Gastroesophageal sphincter (tissue), 4 donors: ENCODE measurements around the gene EML1. TPM values are rescaled to one million over a fixed set of nuclear protein-coding genes. Genes with fewer than 3 reads are reported as not detected.

Experiments used
- ATAC-seq: fragments of 150-250 bp; one replicate; pipeline ENCODE4 v1.9.1; 2016; ENCODE audit warnings: mild to moderate bottlenecking, moderate library complexity
- H3K27ac ChIP-seq, 4 donors: fragments of 200-600 bp; sonication (generic) in 3 of 4; 1 replicate in 3 of 4; 2 replicates in 1 of 4; pipeline ENCODE4 v1.5.1; 2016 to 2019
- H3K27me3 ChIP-seq: fragments of 200-600 bp; sonication (generic); one replicate; pipeline ENCODE4 v1.5.1; 2019
- H3K36me3 ChIP-seq, 2 donors: fragments of 200-600 bp; sonication (generic); one replicate each; pipeline ENCODE4 v1.5.1; 2019; ENCODE audit warnings: control low read depth in 1 of 2
- H3K4me1 ChIP-seq, 3 donors: fragments of 200-600 bp; sonication (generic); 1 replicate in 2 of 3; 2 replicates in 1 of 3; pipeline ENCODE4 v1.5.1; 2016 to 2019; ENCODE audit warnings: control low read depth in 2 of 3
- H3K4me3 ChIP-seq, 2 donors: fragments of 200-600 bp; sonication (generic); one replicate each; pipeline ENCODE4 v1.5.1; 2019; ENCODE audit warnings: mild to moderate bottlenecking in 1 of 2, moderate library complexity in 1 of 2
- H3K9me3 ChIP-seq, 3 donors: fragments of 200-600 bp; sonication (generic); one replicate each; pipeline ENCODE4 v1.5.1; 2017 to 2019; ENCODE audit warnings: control low read depth in 2 of 3
- CTCF ChIP-seq, 4 experiments: fragments of 200-600 bp in 2 of 4; fragments of 450-650 bp in 2 of 4; sonication (generic) in 1 of 4; IDR thresholded peaks; one replicate each; pipeline ENCODE4 v1.5.1; 2017 to 2019; ENCODE audit warnings: antibody characterized with exemption in 4 of 4, mild to moderate bottlenecking in 2 of 4, moderate library complexity in 2 of 4
- EP300 ChIP-seq: sonication (generic); formaldehyde crosslinking; IDR thresholded peaks from one replicate; pipeline ENCODE4 v1.6.1; 2017; ENCODE audit warnings: antibody characterized with exemption, mild to moderate bottlenecking
- POLR2A ChIP-seq, 2 donors: fragments of 450-650 bp; IDR thresholded peaks; one replicate each; pipeline ENCODE4 v1.6.1; 2017; ENCODE audit warnings: antibody characterized with exemption in 2 of 2, mild to moderate bottlenecking in 2 of 2, moderate library complexity in 1 of 2
- POLR2AphosphoS5 ChIP-seq: sonication (generic); formaldehyde crosslinking; IDR thresholded peaks from one replicate; pipeline ENCODE4 v1.6.1; 2017; ENCODE audit warnings: antibody characterized with exemption
- WGBS, 2 donors: methylation state at CpG; one replicate each; pipeline ENCODE4 v1.1.5; 2018; ENCODE audit warnings: low coverage in 1 of 2; 5-methylcytosine and 5-hydroxymethylcytosine counted together
- total RNA-seq, 4 donors: library from RNA; depleted of rRNA; stranded (reverse); fragments of >200 nt; gene quantifications; one replicate each; pipeline ENCODE4 v1.1.0, GENCODE V29; 2016

The EML1 gene
- total RNA-seq, 4 donors from 2014 or later, result 121 to 206 (median 136) TPM

DNA sequence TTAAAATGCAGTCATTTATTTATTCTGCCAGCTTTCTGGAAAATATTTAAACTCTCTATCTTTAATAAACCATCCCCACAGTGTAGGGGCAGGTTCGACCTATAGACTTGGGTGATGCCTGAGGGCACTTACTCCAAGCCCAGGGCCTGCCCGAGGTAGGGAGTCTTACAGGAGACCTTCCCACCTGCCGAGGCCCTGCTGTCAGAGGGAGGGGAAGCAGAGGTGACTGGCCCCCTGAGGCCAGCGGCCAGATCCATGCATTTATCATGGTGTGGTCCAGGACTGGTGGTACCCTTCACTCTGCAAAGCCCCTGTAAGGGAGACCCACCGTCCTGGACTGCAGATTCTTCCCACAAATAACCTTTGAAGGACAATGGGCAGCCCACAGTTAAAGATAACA is 7.6 kb downstream of the EML1 start:
- Histone ChIP-seq H3K27ac (no peak overlapping the region), H3K36me3 (no peaks in the 10 kb centered on the region), H3K4me3 (no peak overlapping the region), H3K4me1 (peaks cover 0 to 74% (median 3%) of the 10 kb centered on the region in 3 donors), H3K27me3 (no peaks in the 10 kb centered on the region), H3K9me3 (no peaks in the 10 kb centered on the region)
- TF ChIP-seq EP300, result no peak
- no peak for TF ChIP-seq POLR2AphosphoS5
- no peak for TF ChIP-seq POLR2A (IDR thresholded peaks at IDR 0.05)
- no peak for TF ChIP-seq CTCF (IDR thresholded peaks at IDR 0.05)
- no peak for ATAC-seq
- WGBS, 2 donors, result 80 to 81% methylated on average over 1 to 2 of the region's 5 CpGs

- H3K4me1 ChIP-seq, result peaks cover 0 to 71% (median 8%) of the 10 kb centered on the region in 3 donors
- ATAC-seq, result no peak
- no peaks in the 10 kb centered on the region for H3K9me3 ChIP-seq
- no peaks in the 10 kb centered on the region for H3K27me3 ChIP-seq
- TF ChIP-seq EP300 (no peak), POLR2A (IDR thresholded peaks at IDR 0.05) (no peak), CTCF (IDR thresholded peaks at IDR 0.05) (no peak), POLR2AphosphoS5 (no peak)
- H3K4me3 ChIP-seq, result no peak overlapping the region
- 52 to 70% methylated on average over 8 to 11 of the region's 13 CpGs for WGBS, 2 donors
- no peak overlapping the region for H3K27ac ChIP-seq
- no peaks in the 10 kb centered on the region for H3K36me3 ChIP-seq
Measured at GRCh38 chr14:99802301-99803105, 9.3 kb downstream of the EML1 start.

- Histone ChIP-seq H3K36me3 (no peaks in the 10 kb centered on the region), H3K9me3 (no peaks in the 10 kb centered on the region), H3K27ac (no peak overlapping the region), H3K4me3 (no peak overlapping the region), H3K4me1 (peaks cover 3 to 79% (median 10%) of the 10 kb centered on the region in 3 donors), H3K27me3 (no peaks in the 10 kb centered on the region)
- ATAC-seq, result no peak
- no peak for TF ChIP-seq EP300
- no peak for TF ChIP-seq POLR2A (IDR thresholded peaks at IDR 0.05)
- 61 to 86% methylated on average over 11 to 12 of the region's 14 CpGs for WGBS, 2 donors
Measured at GRCh38 chr14:99803106-99803775, 10.0 kb downstream of the EML1 start.

- H3K4me1 ChIP-seq, result peaks cover 4 to 84% (median 10%) of the 10 kb centered on the region in 3 donors
- H3K36me3 ChIP-seq, result no peaks in the 10 kb centered on the region
- no peak overlapping the region for H3K27ac ChIP-seq
- ATAC-seq, result no peak
- H3K4me3 ChIP-seq, result no peak overlapping the region
- WGBS, 2 donors, result 85 to 86% methylated on average over 2 to 6 of the region's 6 CpGs
- no peak for TF ChIP-seq EP300
- TF ChIP-seq POLR2AphosphoS5, result no peak
- TF ChIP-seq POLR2A (IDR thresholded peaks at IDR 0.05), result no peak
- TF ChIP-seq CTCF (IDR thresholded peaks at IDR 0.05), result no peak
- H3K27me3 ChIP-seq, result no peaks in the 10 kb centered on the region
- no peaks in the 10 kb centered on the region for H3K9me3 ChIP-seq
Measured at GRCh38 chr14:99803803-99804202, 10.6 kb downstream of the EML1 start.

GRCh38 chr14:99805757-99806439 is 12.7 kb downstream of the EML1 start:
- Histone ChIP-seq H3K27me3 (no peaks in the 10 kb centered on the region), H3K4me1 (peaks cover 4 to 85% (median 13%) of the 10 kb centered on the region in 3 donors), H3K36me3 (no peaks in the 10 kb centered on the region)

More at GRCh38 chr14:99805757-99806439, 12.7 kb downstream of the EML1 start:
- WGBS, 2 donors, result 81 to 88% methylated on average over 11 to 12 of the region's 12 CpGs
- Histone ChIP-seq H3K27ac (no peak overlapping the region), H3K4me3 (no peak overlapping the region), H3K9me3 (no peaks in the 10 kb centered on the region)
- TF ChIP-seq POLR2AphosphoS5, result no peak
- no peak for TF ChIP-seq EP300
- TF ChIP-seq POLR2A (IDR thresholded peaks at IDR 0.05), result no peak
- no peak for ATAC-seq
